GM23338 (cell line): ENCODE data around the gene MYH15. TPM values are rescaled to one million over a fixed set of nuclear protein-coding genes. Genes with fewer than 3 reads are reported as not detected.

Source experiments
- ATAC-seq: fragments of 200-7000 bp; cut with Tn5 transposase; 3 replicates; pipeline ENCODE4 v1.9.1; 2020
- DNase-seq: peaks from one replicate; pipeline ENCODE4 v3.0.0-alpha.2; 2015; ENCODE audit warnings: low spot score
- H2AFZ ChIP-seq: fragments of 200-600 bp; sonication (generic); 2 replicates; pipeline ENCODE4 v1.8.0; 2016; ENCODE audit warnings: antibody characterized with exemption, mild to moderate bottlenecking, moderate library complexity
- H3F3A ChIP-seq: fragments of 200-600 bp; sonication (generic); replicated peaks from 2 replicates; pipeline ENCODE4 v1.8.0; 2017; ENCODE audit warnings: antibody characterized with exemption, mixed run types, low read depth
- H3K27ac ChIP-seq: fragments of 200-600 bp; sonication (generic); 2 replicates; pipeline ENCODE4 v1.6.1; 2016; ENCODE audit warnings: low read depth
- H3K27me3 ChIP-seq: fragments of 200-600 bp; sonication (generic); 2 replicates; pipeline ENCODE4 v1.8.0; 2016; ENCODE audit warnings: mild to moderate bottlenecking, mixed run types, moderate library complexity; ENCODE audit not compliant: insufficient read depth
- H3K36me3 ChIP-seq: fragments of 200-600 bp; sonication (generic); 2 replicates; pipeline ENCODE4 v1.8.0; 2016; ENCODE audit warnings: mild to moderate bottlenecking; ENCODE audit not compliant: insufficient read depth
- H3K4me1 ChIP-seq: fragments of 200-600 bp; sonication (generic); 2 replicates; pipeline ENCODE4 v1.8.0; 2016; ENCODE audit warnings: mild to moderate bottlenecking, moderate library complexity; ENCODE audit not compliant: insufficient read depth
- H3K4me2 ChIP-seq: fragments of 200-600 bp; sonication (generic); 2 replicates; pipeline ENCODE4 v1.7.1; 2017; ENCODE audit warnings: mixed run types
- H3K4me3 ChIP-seq: fragments of 200-600 bp; sonication (generic); 2 replicates; pipeline ENCODE4 v1.6.1; 2016; ENCODE audit warnings: mixed run types
- H3K79me2 ChIP-seq: fragments of 200-600 bp; sonication (generic); replicated peaks from 2 replicates; pipeline ENCODE4 v1.8.0; 2017; ENCODE audit warnings: mild to moderate bottlenecking; ENCODE audit not compliant: insufficient read depth
- H3K9me2 ChIP-seq: fragments of 200-600 bp; sonication (generic); 2 replicates; pipeline ENCODE4 v1.8.0; 2017; ENCODE audit not compliant: insufficient read depth
- H4K20me1 ChIP-seq: fragments of 200-600 bp; sonication (generic); replicated peaks from 2 replicates; pipeline ENCODE4 v1.8.0; 2017; ENCODE audit warnings: mild to moderate bottlenecking; ENCODE audit not compliant: insufficient read depth
- H3K27ac Mint-ChIP-seq: 2 replicates; pipeline ENCODE4 v1.8.0; 2020; ENCODE audit warnings: inconsistent platforms, mild to moderate bottlenecking, moderate library complexity, mixed read lengths
- H3K27me3 Mint-ChIP-seq: 3 replicates; pipeline ENCODE4 v1.8.0; 2022; ENCODE audit warnings: low read depth, mild to moderate bottlenecking, moderate library complexity, mixed read lengths, inconsistent platforms; ENCODE audit not compliant: insufficient read depth, poor library complexity
- H3K36me3 Mint-ChIP-seq: 3 replicates; pipeline ENCODE4 v1.8.0; 2021; ENCODE audit warnings: low read depth, mild to moderate bottlenecking, inconsistent platforms, moderate library complexity, mixed read lengths
- H3K4me1 Mint-ChIP-seq: 3 replicates; pipeline ENCODE4 v1.8.0; 2020; ENCODE audit warnings: mild to moderate bottlenecking, inconsistent platforms, mixed read lengths
- H3K4me3 Mint-ChIP-seq: 3 replicates; pipeline ENCODE4 v1.8.0; 2021; ENCODE audit warnings: moderate library complexity, mild to moderate bottlenecking, inconsistent platforms, mixed read lengths
- H3K9me3 Mint-ChIP-seq: 3 replicates; pipeline ENCODE4 v1.8.0; 2020; ENCODE audit warnings: moderate library complexity, mild to moderate bottlenecking, inconsistent platforms, mixed read lengths
- CTCF ChIP-seq, 2 experiments: fragments of 200-600 bp in 1 of 2; sonication (generic) in 1 of 2; conservative IDR thresholded peaks; 2 replicates each; pipeline versions ENCODE4 v1.5.1 to v1.6.1; 2016 to 2017; ENCODE audit warnings: antibody characterized with exemption in 2 of 2, low read depth in 2 of 2, mild to moderate bottlenecking in 2 of 2, moderate library complexity in 1 of 2
- ETS1 ChIP-seq: IDR thresholded peaks from 2 replicates; pipeline ENCODE4 v1.6.1; 2016; ENCODE audit warnings: antibody characterized with exemption
- EZH2 ChIP-seq: fragments of 200-600 bp; sonication (generic); IDR thresholded peaks from one replicate; pipeline ENCODE4 v1.8.0; 2017; ENCODE audit warnings: antibody characterized with exemption, mild to moderate bottlenecking, low read depth; ENCODE audit not compliant: unreplicated experiment
- EZH2phosphoT487 ChIP-seq: fragments of 200-600 bp; sonication (generic); IDR thresholded peaks from one replicate; pipeline ENCODE4 v1.8.1; 2018; ENCODE audit warnings: antibody characterized with exemption; ENCODE audit not compliant: unreplicated experiment
- JUNB ChIP-seq: IDR thresholded peaks from one replicate; pipeline ENCODE4 v1.6.1; 2016; ENCODE audit warnings: antibody characterized with exemption; ENCODE audit not compliant: unreplicated experiment
- NANOG ChIP-seq: IDR thresholded peaks from 2 replicates; pipeline ENCODE4 v1.6.1; 2016; ENCODE audit warnings: antibody characterized with exemption, borderline replicate concordance
- POLR2AphosphoS5 ChIP-seq: IDR thresholded peaks from 2 replicates; pipeline ENCODE4 v1.6.1; 2016; ENCODE audit warnings: antibody characterized with exemption, low read depth
- REST ChIP-seq: IDR thresholded peaks from one replicate; pipeline ENCODE4 v1.6.1; 2018; ENCODE audit warnings: antibody characterized with exemption; ENCODE audit not compliant: unreplicated experiment
- STAT1 ChIP-seq: IDR thresholded peaks from one replicate; pipeline ENCODE4 v1.6.1; 2016; ENCODE audit warnings: antibody characterized with exemption; ENCODE audit not compliant: unreplicated experiment
- ZNF114 ChIP-seq: fragments of 250-450 bp; sonication (Bioruptor Pico); IDR thresholded peaks from 2 replicates; pipeline ENCODE4 v1.5.0; 2020; ENCODE audit warnings: mild to moderate bottlenecking, moderate library complexity
- ZNF331 ChIP-seq: fragments of 250-450 bp; sonication (Bioruptor Pico); IDR thresholded peaks from 2 replicates; pipeline ENCODE4 v1.5.0; 2020; ENCODE audit warnings: low read depth, mild to moderate bottlenecking, moderate library complexity
- ZNF462 ChIP-seq: fragments of 250-450 bp; sonication (Bioruptor Pico); IDR thresholded peaks from 2 replicates; pipeline ENCODE4 v1.5.0; 2020; ENCODE audit warnings: mild to moderate bottlenecking, moderate library complexity
- polyA plus RNA-seq: library from polyadenylated mRNA; unstranded; fragments of >200 nt; fragmentation: Nextera tagmentation; extraction: Ambion mirVana; gene quantifications from 2 replicates; pipeline ENCODE4 v1.2.1, GENCODE V29; 2016
- total RNA-seq: library from RNA; depleted of rRNA; stranded (reverse); fragments of >200 nt; shearing (Covaris generic); gene quantifications from 2 replicates; pipeline ENCODE4 v1.2.3, GENCODE V29; 2014

The MYH15 gene
- total and polyA plus RNA-seq, 2 experiments from 2014 or later, result 0.07 TPM; not detected in 1

GRCh38 chr3:108381529-108382140 is 128.8 kb downstream of the MYH15 start (continued):
- TF ChIP-seq REST, result no peak
- TF ChIP-seq NANOG, result no peak

GRCh38 chr3:108380128-108380795 is 130.1 kb downstream of the MYH15 start:
- Histone ChIP-seq H3K4me1 (peaks cover 23% of the 10 kb centered on the region), H2AFZ (no peak overlapping the region), H3K4me3 (no peak overlapping the region), H4K20me1 (no peaks in the 10 kb centered on the region), H3K36me3 (no peaks in the 10 kb centered on the region), H3K79me2 (no peaks in the 10 kb centered on the region), H3F3A (no peaks in the 10 kb centered on the region), H3K27ac (no peak overlapping the region), H3K9me2 (no peaks in the 10 kb centered on the region), H3K27me3 (no peaks in the 10 kb centered on the region), H3K4me2 (no peak overlapping the region)
- Mint-ChIP-seq H3K27ac (no peak overlapping the region), H3K9me3 (no peaks in the 10 kb centered on the region), H3K27me3 (no peaks in the 10 kb centered on the region), H3K4me1 (peaks cover 26% of the 10 kb centered on the region), H3K4me3 (no peak overlapping the region), H3K36me3 (no peaks in the 10 kb centered on the region)
- no peak for DNase-seq
- ATAC-seq, result no peak
- TF ChIP-seq JUNB (no peak), EZH2 (no peak), NANOG (no peak), ZNF331 (CRISPR knock-in tag) (no peak), ZNF462 (CRISPR knock-in tag) (no peak), EZH2phosphoT487 (no peak), POLR2AphosphoS5 (no peak), CTCF (conservative IDR thresholded peaks at IDR 0.05; ENCODE audit: low read depth in 2 of 2) (no peak), ZNF114 (CRISPR knock-in tag) (no peak), ETS1 (no peak), STAT1 (no peak)
